Right renal cortex interstitium (tissue), 3 donors: ENCODE results near the gene GALNT18. TPM values are rescaled to one million over a fixed set of nuclear protein-coding genes. Genes with fewer than 3 reads are reported as not detected.
"Not testable (repeated sequence)": the region's sequence is repeated elsewhere in the genome, so short reads cannot be mapped to it uniquely, and the experiment has no call there.

Source experiments
- DNase-seq, 3 donors: peaks; one replicate each; pipeline ENCODE4 v3.0.0-alpha.2; 2013; ENCODE audit warnings: low read depth in 3 of 3, low spot score in 2 of 3
- polyA plus RNA-seq, 3 donors: library from polyadenylated mRNA; unstranded; fragments of 120-200 nt; gene quantifications; one replicate each; pipeline ENCODE4 v1.2.1, GENCODE V29; 2013; ENCODE audit not compliant: insufficient read length in 3 of 3

The GALNT18 gene
- polyA plus RNA-seq, 3 donors = 25.5 to 28.8 (median 25.7) TPM

GRCh38 chr11:11472106-11472505 is 149.7 kb downstream of the GALNT18 start:
- DNase-seq = no peak

GRCh38 chr11:11471201-11471600 is 150.6 kb downstream of the GALNT18 start:
- no peak for DNase-seq

GRCh38 chr11:11468954-11469353 is 152.9 kb downstream of the GALNT18 start:
- no peak for DNase-seq

- DNase-seq = no peak
These were observed 154.5 kb downstream of the GALNT18 start for GRCh38 chr11:11467312-11467711.

GRCh38 chr11:11464555-11464954 is 157.2 kb downstream of the GALNT18 start:
- DNase-seq = no peak

GRCh38 chr11:11463405-11463804 is 158.4 kb downstream of the GALNT18 start:
- peak in 2 of 3 donors; percentile 36 to 45 for DNase-seq

- no peak for DNase-seq
These were observed 160.3 kb downstream of the GALNT18 start for GRCh38 chr11:11461473-11461872.

GRCh38 chr11:11459578-11459977 is 162.2 kb downstream of the GALNT18 start:
- no peak for DNase-seq

- DNase-seq = no peak
These were observed 163.3 kb downstream of the GALNT18 start for GRCh38 chr11:11458485-11458884.

- DNase-seq = no peak
These were observed 163.8 kb downstream of the GALNT18 start for GRCh38 chr11:11458001-11458400.

- DNase-seq = no peak
These were observed 164.9 kb downstream of the GALNT18 start for GRCh38 chr11:11456866-11457265.

GRCh38 chr11:11454671-11455223 is 167.1 kb downstream of the GALNT18 start:
- DNase-seq = no peak

GRCh38 chr11:11451501-11452005 is 170.3 kb downstream of the GALNT18 start:
- no peak for DNase-seq

GRCh38 chr11:11450744-11451362 is 171.0 kb downstream of the GALNT18 start:
- no peak for DNase-seq

GRCh38 chr11:11449327-11449726 is 172.5 kb downstream of the GALNT18 start:
- no peak for DNase-seq

- DNase-seq = no peak
These were observed 173.2 kb downstream of the GALNT18 start for GRCh38 chr11:11448626-11449025.

- DNase-seq = not testable (repeated sequence)
These were observed 174.2 kb downstream of the GALNT18 start for GRCh38 chr11:11447601-11448000.

GRCh38 chr11:11446967-11447366 is 174.8 kb downstream of the GALNT18 start:
- no peak for DNase-seq

GRCh38 chr11:11446564-11446963 is 175.2 kb downstream of the GALNT18 start:
- no peak for DNase-seq

- DNase-seq = no peak
These were observed 176.2 kb downstream of the GALNT18 start for GRCh38 chr11:11445441-11446185.

- no peak for DNase-seq
These were observed 177.0 kb downstream of the GALNT18 start for GRCh38 chr11:11444804-11445131.
